ENCODE measurements around the gene GPC6. TPM values are rescaled to one million over a fixed set of nuclear protein-coding genes. Genes with fewer than 3 reads are reported as not detected.

Gene GPC6
- total and polyA plus RNA-seq, 9 of the 15 experiments (the other 6 are each of a cell fraction or from before 2014, with no cell fraction given): under 0.01 to 0.20 (median 0.01) TPM; not detected in 4

DNA sequence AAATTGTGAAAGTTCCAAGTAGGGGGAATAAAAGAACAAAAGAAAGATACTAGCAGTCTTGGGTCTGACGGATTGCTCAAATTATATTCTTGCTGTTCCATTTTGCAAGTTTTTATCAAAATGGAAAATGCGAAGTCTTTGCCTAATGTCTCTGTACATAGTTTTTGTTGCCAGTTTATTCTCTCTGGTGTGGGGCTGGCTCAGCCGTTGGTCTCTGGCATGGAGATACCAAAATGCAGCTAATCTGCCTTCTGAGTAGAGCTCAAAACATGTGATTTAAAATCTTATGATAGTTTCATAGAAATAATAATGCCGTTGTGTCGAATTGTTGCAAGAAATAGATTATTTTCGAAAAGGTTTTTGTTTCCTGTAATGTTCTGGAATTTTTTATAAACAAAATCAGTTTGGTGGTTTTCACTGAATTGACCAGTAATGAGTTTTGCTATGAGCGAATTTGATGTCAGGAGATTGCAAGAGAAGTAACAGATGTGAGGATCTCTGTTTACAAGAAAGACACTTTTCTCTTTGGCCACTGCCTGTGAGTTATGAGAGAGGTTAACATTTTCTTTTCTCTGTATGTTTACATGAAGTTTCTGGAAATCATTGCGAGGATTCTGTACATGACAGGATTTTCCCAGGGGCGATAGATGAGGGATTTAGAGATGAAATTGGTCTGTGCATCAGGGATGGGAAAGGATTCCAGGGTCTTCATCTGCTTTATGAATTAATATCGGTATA, 1105.9 kb downstream of the GPC6 start:
- Histone ChIP-seq H4K20me1 (replicated peaks; ENCODE audit: control insufficient read depth, insufficient read depth, low read length) (no peaks in the 10 kb centered on the region), H3K36me3 (ENCODE audit: control insufficient read depth, insufficient read depth, low read length) (no peaks in the 10 kb centered on the region), H3K9ac (ENCODE audit: insufficient read depth in 1 of 2, low read depth in 2 of 2, low read length in 2 of 2) (no peak overlapping the region), H3K9me1 (ENCODE audit: control insufficient read depth, insufficient read depth, low read length) (no peaks in the 10 kb centered on the region), H2AFZ (ENCODE audit: low read depth, low read length) (no peak overlapping the region), H3K4me3 (no peak overlapping the region), H3K79me2 (ENCODE audit: control insufficient read depth, insufficient read depth, low read length) (no peaks in the 10 kb centered on the region), H3K9me3 (replicated peaks; ENCODE audit: control insufficient read depth, insufficient read depth, low read depth, low read length) (no peaks in the 10 kb centered on the region), H3K27me3 (ENCODE audit: control insufficient read depth in 2 of 2, insufficient read depth in 2 of 2, low read length in 2 of 2) (no peaks in the 10 kb centered on the region), H3K27ac (ENCODE audit: extremely low read depth, low read depth, low read length) (no peak overlapping the region), H3K4me2 (ENCODE audit: insufficient read depth, low read length) (no peak overlapping the region), H3K4me1 (replicated peaks in 1 of 2; ENCODE audit: control insufficient read depth in 2 of 2, insufficient read depth in 2 of 2, low read length in 2 of 2) (no peaks in the 10 kb centered on the region)
- TF ChIP-seq, protein P1, sequence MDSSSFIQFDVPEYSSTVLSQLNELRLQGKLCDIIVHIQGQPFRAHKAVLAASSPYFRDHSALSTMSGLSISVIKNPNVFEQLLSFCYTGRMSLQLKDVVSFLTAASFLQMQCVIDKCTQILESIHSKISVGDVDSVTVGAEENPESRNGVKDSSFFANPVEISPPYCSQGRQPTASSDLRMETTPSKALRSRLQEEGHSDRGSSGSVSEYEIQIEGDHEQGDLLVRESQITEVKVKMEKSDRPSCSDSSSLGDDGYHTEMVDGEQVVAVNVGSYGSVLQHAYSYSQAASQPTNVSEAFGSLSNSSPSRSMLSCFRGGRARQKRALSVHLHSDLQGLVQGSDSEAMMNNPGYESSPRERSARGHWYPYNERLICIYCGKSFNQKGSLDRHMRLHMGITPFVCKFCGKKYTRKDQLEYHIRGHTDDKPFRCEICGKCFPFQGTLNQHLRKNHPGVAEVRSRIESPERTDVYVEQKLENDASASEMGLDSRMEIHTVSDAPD (CRISPR knock-in tag; IDR thresholded peaks at IDR 0.05): no peak
- no peak for TF ChIP-seq ZNF140 (CRISPR knock-in tag; IDR thresholded peaks at IDR 0.05)
- TF ChIP-seq TCF7L2 (IDR thresholded peaks at IDR 0.05; ENCODE audit: low read depth, low read length): no peak
- ATAC-seq (no peak), FAIRE-seq (no peak), DNase-seq (ENCODE audit: extremely low read depth in 1 of 4, low spot score in 3 of 4) (no peak)
- POLR2A ChIA-PET: no interaction called here
- BruUV-seq (replicated peaks): no TSS peak
- WGBS (ENCODE audit: insufficient coverage, low coverage, missing lambda C conversion rate): 0% methylated on average over 10 of the region's 10 CpGs
- in situ Hi-C loops (cut with MboI) (no loop called here), intact Hi-C loops (cut with micrococcal nuclease) (no loop called here)
- CTCF ChIA-PET (ENCODE audit: low intra/inter-chr PET ratio): no interaction called here
